ENCODE results near the gene HIVEP3. TPM values are rescaled to one million over a fixed set of nuclear protein-coding genes. Genes with fewer than 3 reads are reported as not detected.

The HIVEP3 gene
- total RNA-seq, 1 experiment from 2014 or later, result 0.55 TPM

DNA sequence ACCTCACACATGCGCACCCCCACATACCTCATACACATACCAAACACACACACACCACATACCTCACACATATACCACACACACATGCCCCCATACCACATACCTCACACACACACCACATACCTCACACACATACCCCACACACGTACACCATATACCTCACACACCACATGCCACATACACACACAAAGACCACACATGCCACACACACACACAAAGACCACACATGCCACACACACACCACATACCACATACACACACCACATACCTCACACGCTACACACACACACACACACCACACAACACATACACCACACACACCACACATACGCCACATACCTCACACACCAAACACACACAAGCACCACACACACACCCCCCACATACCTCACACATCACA lies 30.0 kb downstream of the HIVEP3 start:
- TF ChIP-seq IRF2 (CRISPR knock-in tag; IDR thresholded peaks at IDR 0.05; ENCODE audit: borderline replicate concordance, low read depth) (no peak), NFE2L1 (CRISPR knock-in tag; IDR thresholded peaks at IDR 0.05) (0 out of 2 replicates have a peak, but pooled peaks have one; percentile 14), ERG (CRISPR knock-in tag; IDR thresholded peaks at IDR 0.05) (no peak), SMAD3 (CRISPR knock-in tag; IDR thresholded peaks at IDR 0.05; ENCODE audit: borderline replicate concordance) (no peak), TCF7 (CRISPR knock-in tag; IDR thresholded peaks at IDR 0.05; ENCODE audit: low read depth) (no peak)
- H3K36me3 Mint-ChIP-seq, result no peaks in the 10 kb centered on the region
- POLR2A ChIA-PET, result no interaction called here
- H3K4me1 Mint-ChIP-seq, result peaks cover 12% of the 10 kb centered on the region
- H3K27me3 Mint-ChIP-seq (ENCODE audit: low read depth), result no peaks in the 10 kb centered on the region
- no peak overlapping the region for H3K4me3 Mint-ChIP-seq
- DNase-seq (ENCODE audit: low spot score) (no peak), ATAC-seq (no peak)
- H3K9me3 Mint-ChIP-seq, result no peaks in the 10 kb centered on the region
- CTCF ChIA-PET, result no interaction called here
- no peak overlapping the region for H3K27ac Mint-ChIP-seq

GRCh38 chr1:41887365-41887764 lies 31.4 kb downstream of the HIVEP3 start:
- Mint-ChIP-seq H3K27ac (no peak overlapping the region), H3K4me3 (no peak overlapping the region), H3K4me1 (peaks cover 12% of the 10 kb centered on the region), H3K27me3 (ENCODE audit: low read depth) (no peaks in the 10 kb centered on the region), H3K36me3 (no peaks in the 10 kb centered on the region), H3K9me3 (no peaks in the 10 kb centered on the region)
- TF ChIP-seq EMX1 (CRISPR knock-in tag; IDR thresholded peaks at IDR 0.05) (no peak), GABPB1 (CRISPR knock-in tag; IDR thresholded peaks at IDR 0.05) (no peak), AFF4 (CRISPR knock-in tag; IDR thresholded peaks at IDR 0.05; ENCODE audit: borderline replicate concordance) (no peak), TP53 (CRISPR knock-in tag; IDR thresholded peaks at IDR 0.05) (no peak), ZNF138 (CRISPR knock-in tag; conservative IDR thresholded peaks at IDR 0.05) (no peak)
- TF ChIP-seq, protein P1, sequence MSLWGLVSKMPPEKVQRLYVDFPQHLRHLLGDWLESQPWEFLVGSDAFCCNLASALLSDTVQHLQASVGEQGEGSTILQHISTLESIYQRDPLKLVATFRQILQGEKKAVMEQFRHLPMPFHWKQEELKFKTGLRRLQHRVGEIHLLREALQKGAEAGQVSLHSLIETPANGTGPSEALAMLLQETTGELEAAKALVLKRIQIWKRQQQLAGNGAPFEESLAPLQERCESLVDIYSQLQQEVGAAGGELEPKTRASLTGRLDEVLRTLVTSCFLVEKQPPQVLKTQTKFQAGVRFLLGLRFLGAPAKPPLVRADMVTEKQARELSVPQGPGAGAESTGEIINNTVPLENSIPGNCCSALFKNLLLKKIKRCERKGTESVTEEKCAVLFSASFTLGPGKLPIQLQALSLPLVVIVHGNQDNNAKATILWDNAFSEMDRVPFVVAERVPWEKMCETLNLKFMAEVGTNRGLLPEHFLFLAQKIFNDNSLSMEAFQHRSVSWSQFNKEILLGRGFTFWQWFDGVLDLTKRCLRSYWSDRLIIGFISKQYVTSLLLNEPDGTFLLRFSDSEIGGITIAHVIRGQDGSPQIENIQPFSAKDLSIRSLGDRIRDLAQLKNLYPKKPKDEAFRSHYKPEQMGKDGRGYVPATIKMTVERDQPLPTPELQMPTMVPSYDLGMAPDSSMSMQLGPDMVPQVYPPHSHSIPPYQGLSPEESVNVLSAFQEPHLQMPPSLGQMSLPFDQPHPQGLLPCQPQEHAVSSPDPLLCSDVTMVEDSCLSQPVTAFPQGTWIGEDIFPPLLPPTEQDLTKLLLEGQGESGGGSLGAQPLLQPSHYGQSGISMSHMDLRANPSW (CRISPR knock-in tag; conservative IDR thresholded peaks at IDR 0.05; ENCODE audit: low read depth), result no peak
- TF ChIP-seq, protein P2, sequence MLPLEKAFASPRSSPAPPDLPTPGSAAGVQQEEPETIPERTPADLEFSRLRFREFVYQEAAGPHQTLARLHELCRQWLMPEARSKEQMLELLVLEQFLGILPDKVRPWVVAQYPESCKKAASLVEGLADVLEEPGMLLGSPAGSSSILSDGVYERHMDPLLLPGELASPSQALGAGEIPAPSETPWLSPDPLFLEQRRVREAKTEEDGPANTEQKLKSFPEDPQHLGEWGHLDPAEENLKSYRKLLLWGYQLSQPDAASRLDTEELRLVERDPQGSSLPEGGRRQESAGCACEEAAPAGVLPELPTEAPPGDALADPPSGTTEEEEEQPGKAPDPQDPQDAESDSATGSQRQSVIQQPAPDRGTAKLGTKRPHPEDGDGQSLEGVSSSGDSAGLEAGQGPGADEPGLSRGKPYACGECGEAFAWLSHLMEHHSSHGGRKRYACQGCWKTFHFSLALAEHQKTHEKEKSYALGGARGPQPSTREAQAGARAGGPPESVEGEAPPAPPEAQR (CRISPR knock-in tag; IDR thresholded peaks at IDR 0.05), result no peak
- ATAC-seq (no peak), DNase-seq (ENCODE audit: low spot score) (no peak)
- ChIA-PET POLR2A (interaction anchor here (0.7 kb wide), 1 partner anchor 1221 kb away, joined by 3 read pairs; no protein-coding TSS in a partner anchor), CTCF (interaction anchor here (0.6 kb wide), 1 partner anchor 46 kb away, joined by 3 read pairs; no protein-coding TSS in a partner anchor)

Measured in WTC11 (cell line).